Activated naive CD4-positive, alpha-beta T cell treated with Interleukin-2 at 50 U/mL for 16 hours (primary cell): Measurements from ENCODE around the gene TMEM248.
"Not testable (repeated sequence)": the region's sequence is repeated elsewhere in the genome, so short reads cannot be mapped to it uniquely, and the experiment has no call there.

Experiments
- DNase-seq: peaks from one replicate; pipeline ENCODE4 v3.0.0-alpha.2; 2020

TMEM248 gene

DNA sequence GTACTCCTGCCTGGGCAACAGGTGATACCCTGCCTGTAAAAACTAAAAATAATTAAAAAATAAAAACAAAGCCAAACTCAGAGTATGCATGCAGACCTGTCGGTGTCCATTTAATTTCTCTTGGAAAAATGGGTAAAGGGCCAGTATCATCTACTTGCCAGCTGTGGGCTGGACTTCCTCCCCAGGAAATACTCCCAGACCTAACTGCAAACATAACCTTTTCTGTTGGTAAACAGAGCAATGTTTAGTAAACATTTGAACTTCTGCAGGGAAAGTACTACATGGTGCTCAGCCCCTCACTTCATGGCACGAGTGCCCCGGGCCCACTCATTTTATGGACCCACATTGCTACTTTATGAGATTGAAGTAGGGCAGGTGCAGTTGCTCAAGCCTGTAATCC, 10.2 kb upstream of the TMEM248 start:
- DNase-seq: no peak

DNA sequence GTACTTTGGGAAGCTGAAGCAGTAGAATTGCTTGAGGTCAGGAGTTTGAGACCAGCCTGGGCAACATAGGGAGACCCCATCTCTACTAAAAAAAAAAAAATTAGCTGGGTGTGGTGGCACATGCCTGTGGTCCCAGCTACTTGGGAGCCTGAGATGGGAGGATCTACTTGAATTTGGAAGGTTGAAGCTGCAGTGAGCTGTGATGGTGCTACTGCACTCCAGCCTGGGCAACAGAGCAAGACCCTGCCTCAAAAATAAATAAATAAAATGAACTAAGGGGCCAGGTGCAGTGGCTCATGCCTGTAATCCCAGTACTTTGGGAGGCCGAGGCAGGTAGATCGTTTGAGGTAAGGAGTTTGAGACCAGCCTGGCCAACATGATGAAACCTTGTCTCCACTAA, 9.8 kb upstream of the TMEM248 start:
- DNase-seq: not testable (repeated sequence)

- DNase-seq: no peak
Measured at GRCh38 chr7:66912195-66912594, 8.8 kb upstream of the TMEM248 start.

DNA sequence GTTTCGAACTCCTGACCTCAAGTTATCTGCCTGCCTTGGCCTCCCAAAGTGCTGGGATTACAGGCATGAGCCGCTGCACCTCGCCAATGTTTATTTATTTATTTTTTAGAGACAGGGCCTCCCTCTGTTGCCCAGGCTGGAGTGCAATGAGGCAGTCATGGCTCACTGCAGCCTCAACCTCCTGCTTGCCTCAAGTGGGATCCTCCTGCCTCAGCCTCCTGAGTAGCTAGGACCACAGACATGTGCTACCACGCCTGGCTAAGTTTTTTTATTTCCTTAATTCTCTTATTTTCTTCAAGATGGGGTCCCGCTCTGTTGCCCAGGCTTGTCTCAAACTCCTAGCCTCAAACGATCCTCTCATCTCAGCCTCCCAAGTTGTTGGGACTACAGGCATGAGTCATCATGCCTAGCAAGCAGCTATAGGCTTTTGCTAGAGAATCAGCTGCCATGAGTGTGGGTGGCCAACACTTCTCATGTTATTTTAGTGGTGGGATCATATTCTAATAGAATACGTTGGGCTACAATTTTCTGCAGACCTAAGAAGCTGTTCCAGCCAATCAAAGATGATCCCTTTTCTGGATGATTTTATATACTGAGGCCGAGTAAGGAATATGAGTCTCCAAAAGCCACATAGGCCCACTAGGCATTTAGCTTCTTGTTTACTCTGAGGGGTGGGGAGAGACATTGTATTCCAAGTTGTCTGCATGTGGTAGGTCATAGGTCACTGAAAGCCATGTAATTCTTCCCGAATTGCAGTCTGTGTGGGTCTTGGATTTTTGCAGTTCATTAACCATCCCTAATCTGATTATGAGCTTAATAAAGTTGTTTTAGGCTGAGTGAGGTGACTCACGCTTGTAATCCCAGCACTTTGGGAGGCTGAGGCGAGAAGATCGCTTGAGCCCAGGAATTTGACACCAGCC, 7.6 kb upstream of the TMEM248 start:
- no peak for DNase-seq

GRCh38 chr7:66917904-66918303, 3.1 kb upstream of the TMEM248 start:
- DNase-seq: not testable (repeated sequence)

DNA sequence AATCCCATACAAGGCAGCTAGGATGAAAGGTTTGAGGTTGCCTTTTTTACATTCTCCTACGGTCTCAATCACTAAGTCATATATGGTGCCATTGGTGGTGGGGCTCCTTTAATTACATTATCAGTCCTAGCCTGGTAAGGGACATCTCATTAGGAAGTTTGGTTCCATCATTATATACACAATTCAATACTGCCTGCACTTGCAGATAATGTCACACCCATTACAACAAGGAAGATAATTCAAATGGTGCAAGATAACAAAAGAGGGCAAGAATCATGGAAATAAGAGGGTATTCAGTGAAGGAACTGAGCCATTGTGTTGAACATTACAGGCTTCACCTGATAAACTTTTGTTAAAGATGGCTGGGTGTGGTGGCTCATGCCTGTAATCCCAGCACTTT, 1.7 kb upstream of the TMEM248 start:
- no peak for DNase-seq

DNA sequence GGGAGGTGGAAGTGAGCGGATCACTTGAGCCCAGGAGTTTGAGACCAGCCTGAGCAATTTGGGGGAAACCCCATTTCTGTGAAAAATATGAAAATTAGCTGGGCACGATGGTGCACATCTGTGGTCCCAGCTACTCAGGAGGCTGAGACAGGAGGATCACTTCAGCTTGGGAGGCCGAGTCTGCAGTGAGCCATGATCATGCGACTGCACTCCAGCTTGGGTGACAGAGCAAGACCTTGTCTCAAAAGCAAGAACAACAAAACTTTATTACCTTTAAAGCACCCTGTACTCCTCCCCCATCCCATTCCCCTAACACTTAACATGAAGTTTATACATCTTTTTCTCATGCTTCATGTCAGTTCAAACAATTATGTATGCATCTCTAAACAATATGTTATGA, 1.3 kb upstream of the TMEM248 start:
- no peak for DNase-seq

GRCh38 chr7:66920256-66920655, 769 bp upstream of the TMEM248 start:
- DNase-seq: no peak

- DNase-seq: peak; percentile 24
Measured at GRCh38 chr7:66921396-66921917, 432 bp downstream of the TMEM248 start.

DNA sequence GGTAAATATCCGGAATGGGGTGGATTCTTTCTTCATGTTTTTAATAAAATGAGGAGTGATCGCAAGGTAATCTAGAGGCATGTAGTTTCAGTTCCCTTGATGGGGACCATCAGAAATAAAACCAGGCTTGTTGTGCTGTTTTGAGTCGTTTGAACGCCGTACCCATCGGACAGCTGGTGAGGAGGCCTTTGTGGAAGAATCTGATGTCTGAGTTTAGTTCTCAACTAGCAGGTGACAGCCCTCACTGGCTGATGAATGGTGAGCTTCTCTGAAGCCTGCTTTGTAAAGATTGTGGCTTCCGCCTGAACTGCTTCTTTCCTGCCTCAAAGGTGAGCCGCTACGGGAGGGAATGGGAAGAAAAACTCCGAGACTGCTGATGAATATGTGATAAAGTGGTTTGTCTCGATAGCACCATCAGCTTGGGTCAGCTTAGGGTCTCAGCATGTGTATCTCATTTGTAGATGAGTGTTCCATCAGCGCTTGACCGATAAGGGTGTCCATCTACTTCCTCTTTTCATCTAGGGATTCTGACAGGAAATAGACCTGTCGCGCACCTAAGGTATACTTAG, 977 bp downstream of the TMEM248 start:
- peak; percentile 30 for DNase-seq

- DNase-seq: no peak
Measured at GRCh38 chr7:66925255-66925654, 4.2 kb downstream of the TMEM248 start.

DNA sequence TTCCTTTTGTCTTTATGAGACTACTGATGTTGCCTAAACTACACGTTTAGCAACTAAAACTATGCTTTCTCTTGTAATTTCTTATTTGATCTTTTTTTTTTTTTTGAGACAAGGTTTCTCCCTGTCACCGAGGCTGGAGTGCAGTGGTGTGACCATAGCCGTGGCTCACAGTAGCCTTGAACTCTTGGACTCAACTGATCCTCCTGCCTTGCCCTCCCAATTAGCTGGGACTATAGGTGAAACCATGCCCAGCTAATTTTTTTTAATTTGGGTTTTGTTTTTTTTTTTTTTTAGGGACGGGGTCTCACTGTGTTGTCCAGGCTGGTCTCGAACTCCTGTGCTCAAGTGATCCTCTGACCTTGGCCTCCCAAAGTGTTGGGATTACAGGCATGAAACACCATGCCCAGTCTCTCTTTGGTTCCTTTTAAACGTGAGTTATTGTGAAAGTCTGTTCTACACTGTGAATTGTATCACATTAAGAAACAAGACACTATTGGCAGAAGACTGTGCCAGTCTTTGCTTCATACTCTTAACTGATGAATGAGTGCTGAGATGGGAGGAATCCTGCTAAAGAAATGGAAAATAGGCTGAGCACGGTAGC, 6.4 kb downstream of the TMEM248 start:
- DNase-seq: no peak

GRCh38 chr7:66928388-66928787, 7.4 kb downstream of the TMEM248 start:
- DNase-seq: no peak

GRCh38 chr7:66929165-66929564, 8.1 kb downstream of the TMEM248 start:
- DNase-seq: no peak

GRCh38 chr7:66929935-66930334, 8.9 kb downstream of the TMEM248 start:
- DNase-seq: no peak

DNA sequence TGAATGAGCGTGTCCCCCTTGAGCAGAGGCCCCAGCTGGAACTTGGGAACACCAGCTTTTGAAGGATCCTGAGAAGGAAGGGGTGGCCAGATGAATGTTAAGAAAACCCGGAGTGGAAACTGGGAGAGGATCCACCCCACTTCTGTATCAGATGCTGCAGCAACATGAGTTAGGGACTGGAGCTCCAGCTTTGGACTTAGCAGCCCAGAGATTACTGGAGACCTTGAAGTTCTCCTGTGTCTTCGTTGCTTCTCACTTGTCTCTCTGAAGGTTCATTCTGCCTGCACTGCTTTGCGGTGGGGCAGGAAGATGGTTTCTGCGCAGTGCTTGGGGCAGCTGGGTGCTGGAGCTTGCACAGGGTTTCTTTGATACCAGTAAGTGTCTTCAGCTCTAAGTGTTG, 9.3 kb downstream of the TMEM248 start:
- DNase-seq: no peak

DNA sequence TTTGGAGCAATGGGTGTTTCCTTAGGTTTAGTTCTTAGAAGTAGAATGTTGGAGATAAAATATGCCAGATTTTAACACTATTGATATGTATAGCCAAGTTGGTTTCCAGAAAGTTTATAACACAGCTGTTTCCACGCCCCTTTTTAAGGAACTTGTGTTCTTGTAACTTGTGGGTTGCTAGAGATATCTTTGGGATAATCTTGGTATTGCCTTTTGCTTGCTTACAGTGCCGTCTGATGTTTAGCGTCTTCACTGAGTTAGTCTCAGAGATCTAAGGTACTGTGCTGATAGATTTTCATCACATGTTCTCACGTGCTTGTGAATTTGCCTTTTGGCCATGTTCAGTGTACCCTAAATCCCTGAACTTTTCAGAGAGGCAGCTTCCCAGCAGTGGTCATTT, 12.4 kb downstream of the TMEM248 start:
- no peak for DNase-seq

DNA sequence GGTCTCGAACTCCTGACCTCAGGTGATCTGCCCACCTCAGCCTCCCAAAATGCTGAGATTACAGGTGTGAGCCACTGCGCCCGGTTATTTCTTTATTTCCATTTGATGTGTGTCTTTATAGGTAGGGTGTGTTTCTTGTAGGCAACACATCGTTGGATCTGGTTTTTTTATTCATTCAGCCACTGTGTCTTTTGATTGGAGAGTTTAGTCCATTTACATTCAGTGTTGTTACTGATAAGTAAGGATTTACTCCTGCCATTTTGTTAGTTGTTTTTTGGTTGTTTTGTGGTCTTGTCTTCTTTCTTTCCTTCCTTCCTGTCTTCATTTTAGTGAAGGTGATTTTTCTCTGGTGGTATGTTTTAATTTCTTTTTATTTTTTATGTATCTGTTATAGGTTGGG, 16.9 kb downstream of the TMEM248 start:
- no peak for DNase-seq

- DNase-seq: no peak
Measured at GRCh38 chr7:66939325-66939724, 18.3 kb downstream of the TMEM248 start.

GRCh38 chr7:66946545-66946944, 25.5 kb downstream of the TMEM248 start:
- no peak for DNase-seq

GRCh38 chr7:66948480-66949109, 27.6 kb downstream of the TMEM248 start:
- no peak for DNase-seq

DNA sequence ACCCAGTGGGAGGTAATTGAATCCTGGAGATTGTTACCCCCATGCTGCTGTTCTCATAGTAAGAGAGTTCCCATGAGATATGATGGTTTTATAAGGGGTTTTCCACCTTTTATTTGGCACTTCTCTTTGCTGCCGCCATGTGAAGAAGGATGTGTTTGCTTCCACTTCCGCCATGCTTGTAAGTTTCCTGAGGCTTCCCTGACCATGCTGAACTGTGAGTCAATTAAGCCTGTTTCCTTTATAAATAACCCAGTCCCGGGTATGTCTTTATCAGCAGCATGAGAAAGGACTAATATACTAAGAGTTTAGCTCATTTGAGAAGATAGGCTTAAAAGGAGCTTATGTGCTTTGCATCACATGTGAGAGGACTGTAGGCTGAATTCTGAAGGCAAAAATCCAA, 29.3 kb downstream of the TMEM248 start:
- DNase-seq: no peak

- no peak for DNase-seq
Measured at GRCh38 chr7:66950763-66951162, 29.7 kb downstream of the TMEM248 start.
